HPDE6-E6E7 (cell line): Measurements from ENCODE around the gene TOGARAM2.

Source experiments
- DNase-seq: peaks from one replicate; pipeline ENCODE4 v3.0.0; 2011; ENCODE audit warnings: missing footprints; ENCODE audit errors: extremely low spot score

The TOGARAM2 gene

DNA sequence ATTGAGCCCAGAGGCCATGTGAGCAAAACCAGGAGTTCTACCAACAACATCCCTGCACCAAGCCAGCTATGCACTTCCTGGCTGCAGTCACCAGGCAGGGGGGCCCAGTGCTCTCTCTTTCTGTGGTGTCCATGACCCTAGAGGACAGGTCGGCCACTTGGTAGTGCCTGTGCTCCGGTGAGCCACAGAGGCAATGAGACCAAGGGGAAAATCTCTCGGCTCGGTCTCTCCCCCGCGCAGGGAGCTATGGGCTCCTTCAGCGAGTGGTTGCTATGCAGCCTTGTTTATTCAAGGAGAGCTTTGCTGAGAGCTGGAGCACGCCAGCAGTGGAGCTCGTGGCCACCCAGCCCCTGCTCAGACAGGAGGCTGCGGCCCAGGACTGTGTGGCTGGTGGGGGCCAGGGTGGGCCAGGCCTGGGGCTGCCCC lies at the start of gene TOGARAM2:
Gene TOGARAM2 (plus strand): TSS at position 283 of the 426 bp plus-strand sequence. CDS start 13,537 bp downstream, outside the sequence.
- no peak for DNase-seq

DNA sequence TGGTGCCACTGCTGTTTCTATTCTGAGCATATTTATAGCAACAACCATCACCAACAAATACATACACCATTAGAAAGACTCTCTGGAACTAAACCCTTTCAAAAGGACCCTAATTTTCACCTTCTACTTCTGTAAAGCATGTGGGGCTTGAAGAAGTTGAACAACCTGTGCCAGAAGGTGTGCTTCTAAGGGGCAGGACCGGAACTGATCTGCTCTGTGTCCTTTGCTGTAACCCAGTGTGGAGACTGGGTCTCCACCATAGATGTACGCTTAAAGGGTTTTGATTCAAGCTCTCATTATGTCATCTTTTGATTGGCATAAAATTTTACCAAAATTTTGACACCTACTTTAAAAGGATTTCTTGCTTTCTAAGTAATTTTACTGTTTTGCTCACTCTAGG lies 46.3 kb upstream of the TOGARAM2 start:
- DNase-seq, result no peak

DNA sequence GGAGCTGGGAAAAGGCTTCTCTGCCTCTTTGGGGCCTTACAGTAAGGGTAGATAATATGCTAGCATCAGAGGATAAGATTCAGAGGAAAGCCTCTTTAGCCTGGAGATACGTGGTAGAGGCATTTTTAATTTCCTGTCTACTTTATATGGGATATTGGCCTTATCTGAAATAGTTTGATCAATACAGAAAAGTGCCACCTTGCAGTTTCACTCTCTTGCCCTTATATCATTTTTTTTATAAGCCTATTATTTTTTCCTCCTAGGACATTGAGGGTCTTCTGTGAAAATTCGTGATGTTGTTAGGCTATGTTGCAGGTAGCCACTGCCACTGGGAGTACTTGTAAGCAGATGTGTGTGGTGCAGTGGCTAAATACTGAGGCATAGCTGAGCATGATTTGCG lies 40.1 kb upstream of the TOGARAM2 start:
- no peak for DNase-seq

DNA sequence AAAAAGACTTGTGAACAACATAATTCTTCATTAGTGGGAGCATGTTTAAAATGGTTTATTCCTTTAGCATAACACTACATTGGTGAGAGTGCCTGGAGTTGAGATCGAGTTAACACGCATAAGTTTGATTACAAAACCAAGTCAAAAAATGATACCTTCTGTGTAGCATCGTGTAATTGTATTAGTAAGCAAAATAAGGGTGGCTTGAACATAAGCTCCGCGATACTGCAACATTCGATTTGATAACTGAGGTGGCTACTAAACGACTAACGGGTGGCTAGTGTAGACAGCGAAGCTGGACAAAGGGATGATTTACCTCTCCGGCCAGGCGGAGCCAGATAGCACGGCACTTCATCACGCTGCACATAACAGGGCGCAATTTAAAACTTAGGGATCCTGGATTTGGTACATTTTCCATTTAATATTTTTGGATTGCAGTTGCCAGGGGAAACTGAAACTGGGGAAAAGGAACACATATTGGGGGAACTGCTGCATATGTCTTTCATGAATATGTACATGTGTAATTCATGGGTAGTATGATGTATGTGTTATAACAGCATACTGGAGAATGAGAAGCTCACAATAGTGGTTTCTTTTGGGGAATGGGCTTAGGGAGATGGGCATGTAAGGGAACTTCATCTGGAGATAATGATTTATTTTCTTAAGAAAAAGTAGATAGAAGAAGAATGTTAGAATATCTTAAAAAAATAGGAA lies 36.4 kb upstream of the TOGARAM2 start:
- no peak for DNase-seq

DNA sequence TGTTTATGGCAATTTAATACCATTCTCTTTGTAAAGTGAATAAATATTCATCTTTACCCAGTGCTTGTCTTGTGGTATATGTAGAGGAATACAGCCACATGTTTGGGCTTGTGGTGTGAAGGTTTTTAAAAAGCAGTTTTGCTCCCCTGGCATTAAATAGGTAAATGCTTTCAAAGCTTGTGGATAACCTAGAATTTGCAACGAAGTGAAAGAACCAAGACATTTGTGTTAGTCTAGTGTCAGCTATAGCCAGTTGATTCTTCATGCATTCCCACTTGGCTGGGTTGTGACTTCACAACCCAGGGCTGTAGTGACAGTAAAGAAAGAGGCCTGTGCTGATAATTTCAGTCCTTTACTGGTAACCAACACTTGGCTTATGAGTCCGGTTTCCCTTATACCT lies 32.9 kb upstream of the TOGARAM2 start:
- DNase-seq, result no peak

DNA sequence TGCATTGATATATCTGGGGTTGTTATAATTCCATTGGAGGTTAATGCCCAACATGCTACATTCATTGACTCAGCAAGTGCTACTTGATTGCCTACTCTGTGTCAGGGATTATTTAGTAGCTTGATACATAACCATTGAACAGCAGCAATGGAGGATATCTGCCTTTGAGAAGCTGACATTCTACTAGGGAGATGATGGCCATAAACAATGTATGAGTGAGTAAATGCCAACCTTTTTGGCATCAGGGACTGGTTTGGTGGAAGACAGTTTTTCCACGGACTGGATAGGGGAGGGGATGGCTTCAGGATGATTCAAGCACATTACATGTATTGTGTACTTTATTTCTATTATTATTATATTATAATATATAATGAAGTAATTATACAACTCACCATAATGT lies 31.9 kb upstream of the TOGARAM2 start:
- DNase-seq, result no peak

DNA sequence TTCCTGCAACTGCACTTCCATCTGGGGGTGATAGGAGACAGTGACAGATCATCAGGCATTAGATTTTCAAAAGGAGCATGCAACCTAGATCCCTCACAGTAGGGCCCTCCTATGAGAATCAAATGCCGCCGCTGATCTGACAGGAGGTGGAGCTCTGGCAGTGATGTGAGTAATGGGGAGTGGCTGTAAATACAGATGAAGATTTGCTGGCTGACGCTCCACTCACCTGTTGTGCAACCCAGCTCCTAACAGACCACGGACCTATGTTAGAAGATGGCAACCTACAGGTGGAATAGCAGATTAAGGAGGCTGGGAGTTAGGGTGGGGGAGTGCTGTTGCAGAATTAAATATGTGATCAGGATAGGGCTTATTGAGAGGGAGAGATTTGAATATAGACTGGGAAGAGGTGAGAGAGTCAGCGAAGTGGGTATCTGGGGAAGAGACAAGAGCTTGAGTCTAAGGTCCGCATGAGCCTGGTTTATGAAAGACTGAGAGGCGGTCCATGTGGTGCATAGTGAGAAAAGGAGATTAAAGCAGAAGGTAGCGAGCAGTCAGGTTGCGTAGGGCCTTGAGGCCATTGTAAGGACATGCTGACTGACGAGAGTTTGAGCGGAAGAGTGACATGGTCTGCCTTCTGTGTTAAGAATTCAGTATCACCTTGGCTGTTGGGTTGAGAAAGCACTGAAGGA lies 31.3 kb upstream of the TOGARAM2 start:
- DNase-seq, result no peak

DNA sequence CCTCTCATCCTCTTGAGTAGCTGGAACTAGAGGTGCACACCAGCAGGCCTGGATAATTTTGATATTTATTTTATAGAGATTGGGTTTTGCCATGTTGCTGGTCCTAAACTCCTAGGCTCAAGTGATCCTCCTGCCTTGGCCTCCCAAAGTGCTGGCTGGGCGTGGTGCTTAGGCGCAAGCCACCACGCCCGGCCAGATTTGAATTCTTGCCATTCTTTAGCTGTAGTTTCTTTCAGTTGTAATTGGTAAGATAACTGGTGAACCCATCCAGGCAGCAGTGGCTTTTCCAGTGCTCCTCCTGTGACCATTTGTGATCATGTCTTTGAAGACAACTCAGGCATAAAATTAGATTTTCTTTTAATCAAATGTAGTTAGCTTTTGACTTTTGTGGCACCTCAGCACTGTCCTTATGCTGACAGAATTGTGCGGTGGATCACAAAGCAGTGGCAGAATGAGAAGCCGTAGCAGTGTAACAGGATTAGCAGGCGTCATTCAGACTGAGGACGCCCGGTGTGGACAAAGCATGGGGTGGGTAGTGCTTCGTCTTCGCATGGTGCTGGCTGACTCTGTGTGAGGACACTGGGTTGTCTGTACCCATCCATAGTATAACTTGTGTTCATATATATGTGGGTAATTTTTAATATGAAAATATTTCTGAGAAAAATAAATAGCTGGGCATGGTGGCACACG lies 30.0 kb upstream of the TOGARAM2 start:
- no peak for DNase-seq

DNA sequence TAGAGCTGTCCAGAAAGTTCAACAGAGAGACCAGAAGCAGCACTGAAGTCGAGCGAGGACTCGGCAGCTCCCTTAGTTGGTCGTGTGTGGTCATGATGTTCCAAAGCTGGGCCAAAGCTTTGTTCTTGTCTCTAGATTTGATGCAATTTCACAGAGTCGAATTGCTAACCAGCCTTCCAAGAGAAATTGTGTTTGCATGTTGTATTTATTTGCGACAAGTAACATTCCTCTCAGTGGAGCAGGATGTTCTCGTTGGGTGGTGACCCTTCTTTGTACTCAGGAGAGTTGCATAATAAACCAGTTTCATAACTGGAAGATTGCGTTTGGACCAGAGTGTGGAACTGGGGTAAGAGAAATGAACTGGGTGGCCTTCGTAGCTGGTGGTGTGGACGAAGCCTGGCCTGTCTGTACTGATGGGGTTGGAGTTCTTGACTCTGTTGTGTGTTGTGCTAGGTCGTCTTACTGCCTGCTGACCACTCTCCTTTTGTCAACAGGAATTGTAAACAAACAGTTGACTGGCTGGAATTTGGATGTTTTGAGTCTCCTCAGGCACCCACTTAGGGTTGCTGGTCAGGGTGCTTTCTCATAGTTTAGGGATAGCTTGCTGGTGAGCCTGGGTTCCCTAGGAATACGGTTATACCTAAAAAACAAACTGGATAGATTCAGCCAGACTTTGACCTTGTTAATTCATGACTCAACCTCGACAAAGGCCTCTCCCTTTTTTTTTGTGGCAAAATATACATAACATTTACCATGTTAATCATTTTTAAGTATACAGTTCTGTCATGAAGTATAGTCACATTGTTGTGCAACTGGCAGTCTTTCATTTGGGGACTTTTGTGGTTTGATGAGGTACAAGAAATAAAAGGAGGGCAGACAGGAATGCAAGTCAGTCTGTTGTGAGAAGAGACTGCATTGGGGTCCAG lies 28.9 kb upstream of the TOGARAM2 start:
- DNase-seq, result no peak

DNA sequence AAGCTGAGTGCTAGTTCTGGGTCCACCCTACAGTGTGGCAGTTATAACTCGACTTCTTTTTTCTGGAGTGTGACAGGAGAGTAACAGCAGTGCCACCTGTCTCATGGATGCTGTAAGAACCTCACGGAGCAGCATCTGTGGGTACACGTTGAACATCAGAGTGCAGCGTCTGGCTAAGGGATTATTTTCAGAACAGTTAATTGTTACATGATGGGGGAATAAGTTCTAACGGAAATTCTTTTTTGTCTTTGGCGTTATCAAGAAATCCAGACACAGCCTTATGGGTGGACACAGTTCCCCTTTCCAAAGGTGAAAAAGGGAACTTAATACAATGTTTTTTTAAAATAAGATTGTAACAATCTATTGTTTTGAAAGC lies 28.3 kb upstream of the TOGARAM2 start:
- no peak for DNase-seq

DNA sequence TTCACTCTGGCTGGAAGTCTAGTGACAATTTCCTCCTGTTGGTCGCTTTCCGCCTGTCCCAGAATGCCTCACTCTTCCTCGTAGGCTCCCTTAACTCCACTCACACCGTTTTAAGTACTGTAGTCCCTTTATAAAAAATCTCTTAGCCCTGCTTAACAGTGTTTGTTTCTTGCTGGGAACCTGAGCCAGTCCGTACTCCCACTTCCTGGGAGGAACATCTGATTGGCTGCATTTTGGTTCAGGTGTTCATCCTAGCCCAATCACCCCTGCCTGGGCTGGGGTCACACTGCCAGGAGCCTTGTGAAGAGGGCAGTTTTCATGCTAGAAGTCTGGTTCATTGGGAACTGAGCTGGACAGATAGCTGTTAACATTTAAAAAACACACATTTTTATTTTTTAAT lies 25.6 kb upstream of the TOGARAM2 start:
- no peak for DNase-seq

DNA sequence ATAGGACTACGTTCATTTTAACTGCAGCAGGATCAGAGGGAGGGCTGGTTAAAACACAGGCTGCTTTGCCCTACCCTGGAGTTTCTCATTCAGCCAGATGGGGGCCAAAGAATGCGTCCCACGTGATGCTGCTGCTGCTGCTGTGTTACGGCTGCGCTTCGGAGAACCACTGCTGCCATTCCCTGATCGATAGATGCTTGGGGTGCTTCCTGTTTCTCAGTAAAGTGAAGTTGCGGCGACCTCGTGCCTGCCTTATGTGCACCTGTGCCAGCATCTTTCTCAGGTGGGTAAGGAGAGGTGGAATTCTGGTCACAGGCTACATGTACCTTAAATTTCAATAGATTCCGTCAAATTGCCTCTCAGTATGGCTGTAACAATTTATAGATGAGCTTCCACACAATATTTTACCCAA lies 24.7 kb upstream of the TOGARAM2 start:
- no peak for DNase-seq

DNA sequence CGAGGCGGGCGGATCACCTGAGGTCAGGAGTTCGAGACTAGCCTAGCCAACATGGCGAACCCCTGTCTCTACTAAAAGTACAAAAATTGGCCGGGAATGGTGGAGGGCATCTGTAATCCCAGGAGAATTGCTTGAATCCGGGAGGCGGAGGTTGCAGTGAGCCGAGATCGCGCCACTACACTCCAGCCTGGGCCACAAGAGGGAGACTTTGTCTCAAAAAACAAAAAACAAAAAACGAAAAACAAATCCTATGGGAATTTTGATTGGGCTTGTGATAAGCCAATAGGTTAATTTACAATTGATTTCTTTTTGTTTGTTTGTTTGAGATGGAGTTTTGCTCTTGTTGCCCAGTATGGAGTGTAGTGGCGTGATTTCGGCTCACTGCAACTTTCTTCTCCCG lies 24.2 kb upstream of the TOGARAM2 start:
- no peak for DNase-seq

DNA sequence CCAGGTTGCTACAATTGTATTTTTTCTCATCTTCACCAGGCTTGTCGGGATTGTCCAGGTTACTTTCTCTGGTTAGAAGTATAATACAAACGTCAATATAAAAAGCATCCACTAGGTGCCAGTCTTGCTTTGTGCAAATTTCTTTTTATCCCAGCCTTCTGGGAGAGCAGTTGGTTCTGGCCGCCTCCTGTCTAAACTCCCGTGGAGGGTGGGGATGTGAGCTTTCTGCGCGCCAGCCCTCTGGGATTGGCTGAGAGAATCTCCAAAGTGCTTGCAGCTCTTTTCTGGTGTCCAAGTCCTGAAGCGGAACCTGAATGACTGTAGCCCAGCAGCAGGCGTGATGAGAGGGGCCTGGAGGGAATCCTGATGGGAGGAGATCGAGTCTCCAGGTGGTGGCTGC lies 22.4 kb upstream of the TOGARAM2 start:
- DNase-seq, result peak; percentile 50

DNA sequence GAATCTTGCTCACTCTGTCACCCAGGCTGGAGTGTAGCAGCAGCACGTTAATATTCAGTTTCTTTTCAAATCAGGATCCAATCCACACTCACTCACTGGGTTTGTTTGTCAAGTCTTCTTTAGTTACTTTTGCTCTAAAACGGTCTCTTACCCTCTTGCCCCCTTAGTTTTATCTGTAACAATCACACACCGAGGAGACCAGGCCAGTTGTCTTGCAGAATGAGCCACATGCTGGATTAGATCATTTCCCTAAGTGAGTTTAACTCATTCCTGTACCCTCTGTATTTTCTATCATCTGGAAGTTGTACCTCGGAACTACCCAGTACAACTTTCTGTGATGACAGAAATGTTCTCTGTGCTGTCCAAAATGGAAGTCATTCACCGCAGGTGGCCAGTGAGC lies 20.7 kb upstream of the TOGARAM2 start:
- no peak for DNase-seq

DNA sequence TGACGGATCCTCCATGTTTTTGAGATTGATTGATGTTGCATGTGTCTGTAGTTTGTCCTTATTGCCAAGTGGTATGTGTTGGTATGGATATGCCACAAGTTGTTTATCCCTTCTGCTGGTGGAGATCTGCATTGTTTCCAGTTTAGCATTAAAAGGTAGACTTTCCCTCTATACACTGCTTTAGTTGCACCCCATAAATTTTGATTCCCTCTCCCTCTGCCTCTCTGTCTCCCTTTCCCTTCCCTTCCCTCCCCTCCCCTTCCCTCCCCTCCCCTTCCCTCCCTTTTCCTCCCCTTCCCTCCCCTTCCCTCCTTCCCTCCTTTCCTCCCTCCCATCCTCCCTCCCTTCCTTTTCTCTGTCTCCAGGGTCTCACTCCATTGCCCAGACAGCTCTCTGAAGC lies 18.6 kb upstream of the TOGARAM2 start:
- no peak for DNase-seq

DNA sequence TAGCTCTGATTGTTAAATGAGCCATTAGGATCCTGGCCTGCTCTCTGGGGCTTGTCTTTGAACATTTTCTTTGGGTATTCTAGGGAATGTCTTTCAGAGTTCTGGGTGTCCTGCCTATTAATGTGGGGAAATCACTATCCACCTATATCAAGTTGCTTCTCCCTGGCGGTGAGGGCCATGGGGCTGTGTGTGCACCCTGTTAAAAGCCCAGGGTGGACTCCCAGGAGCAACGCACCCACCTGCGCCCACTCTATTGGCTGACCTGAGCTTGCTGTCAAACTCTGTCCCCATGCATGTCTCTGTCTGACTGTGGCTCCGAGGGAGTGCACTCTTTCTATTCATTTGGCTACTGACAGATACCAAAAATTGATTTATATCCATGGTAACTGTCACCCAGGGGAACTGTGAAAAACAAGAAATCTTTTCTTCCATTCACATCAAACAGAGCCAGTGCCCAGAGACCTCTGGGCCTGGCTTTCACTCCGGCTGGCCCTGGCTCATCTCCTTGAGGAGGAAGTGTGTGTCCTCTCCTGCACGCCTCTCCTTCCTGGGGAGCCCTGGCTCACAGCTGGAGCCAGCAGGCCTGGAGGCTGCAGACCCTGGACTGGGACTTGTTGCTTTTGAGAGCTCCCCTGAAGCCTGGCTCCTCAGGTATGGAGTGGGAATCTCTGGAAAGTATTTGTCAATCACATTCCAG lies 10.5 kb upstream of the TOGARAM2 start:
- no peak for DNase-seq

DNA sequence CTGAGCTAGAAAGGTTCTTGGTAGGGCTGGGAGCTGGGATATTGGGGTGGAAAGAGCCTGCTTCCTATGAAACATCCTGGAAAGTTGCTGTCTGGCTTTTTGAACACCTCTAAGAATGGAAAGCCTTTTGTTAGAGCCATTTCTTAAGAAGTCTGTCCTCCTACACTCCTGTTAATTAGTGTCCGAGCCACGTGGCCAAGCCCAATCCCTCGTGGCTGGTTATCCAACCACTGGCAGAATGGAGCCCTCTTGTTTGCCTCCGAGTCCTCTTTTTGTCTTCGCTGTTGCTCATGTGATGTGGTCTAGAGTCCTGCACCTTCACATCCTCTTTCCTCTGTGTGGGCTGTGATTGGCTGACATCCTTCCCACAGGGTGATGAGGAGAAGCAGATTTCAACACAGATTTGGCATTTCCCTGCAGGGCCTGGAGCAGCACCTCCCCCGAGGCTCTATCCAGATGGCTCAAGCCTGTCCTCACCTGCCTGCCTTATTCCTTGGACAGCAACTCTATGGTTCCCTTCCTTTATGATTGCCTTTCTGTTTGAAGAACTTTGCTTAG lies 8.2 kb upstream of the TOGARAM2 start:
- no peak for DNase-seq

DNA sequence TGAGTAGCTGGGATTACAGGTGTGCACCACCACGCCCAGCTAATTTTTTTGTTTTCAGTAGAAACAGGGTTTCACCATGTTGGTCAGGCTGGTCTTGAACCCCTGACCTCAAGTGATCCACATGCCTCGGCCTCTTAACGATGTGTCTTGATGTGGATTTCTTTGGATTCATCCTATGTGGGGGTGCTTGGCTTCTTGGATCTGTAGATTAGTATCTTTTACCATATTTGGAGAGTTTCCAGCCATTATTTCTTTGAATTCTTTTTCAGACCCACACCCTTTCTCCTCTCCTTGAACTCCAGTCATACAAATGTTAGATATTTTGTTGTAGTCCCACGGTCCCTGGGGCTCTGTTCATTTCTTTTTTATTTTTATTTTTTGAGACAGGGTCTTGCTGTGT lies 6.8 kb upstream of the TOGARAM2 start:
- no peak for DNase-seq

DNA sequence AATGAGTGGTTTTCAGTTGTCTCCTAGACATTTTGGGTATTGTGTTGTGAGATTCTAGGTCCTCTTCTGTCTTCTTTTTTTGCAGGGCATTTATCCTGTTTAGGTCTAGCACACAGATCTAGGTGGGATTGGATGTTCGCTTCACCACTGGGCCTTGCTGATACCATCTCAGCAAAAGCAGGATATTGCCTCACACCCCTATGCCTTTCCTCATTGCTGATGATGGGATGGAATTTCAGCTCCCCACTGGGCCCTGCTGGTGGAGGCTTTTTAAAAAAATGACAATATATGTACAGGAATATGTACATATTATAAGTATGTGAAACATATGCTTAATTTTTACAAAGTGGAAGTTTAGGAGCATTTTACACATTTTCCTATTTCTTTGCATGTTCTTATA lies 5.4 kb upstream of the TOGARAM2 start:
- no peak for DNase-seq

DNA sequence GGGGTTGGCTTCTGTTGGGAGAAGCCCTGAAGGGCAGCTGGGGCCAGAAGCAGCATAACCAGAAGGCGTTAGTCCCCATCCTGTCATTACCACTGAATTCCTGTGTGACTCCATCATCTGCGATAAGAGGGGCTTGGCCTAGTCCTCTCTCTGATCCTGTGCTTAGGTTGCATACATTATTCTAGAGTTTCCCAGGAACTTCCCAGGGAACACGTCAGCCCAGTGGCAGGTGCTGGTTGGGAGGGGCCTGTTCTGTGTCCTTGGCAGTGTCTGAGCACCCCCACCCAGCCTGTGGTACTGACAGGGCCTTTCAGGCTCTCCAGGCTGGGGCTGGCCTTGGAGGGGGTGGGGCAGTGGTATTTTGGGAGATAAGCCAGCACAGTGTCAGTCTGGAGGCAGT lies 4.5 kb upstream of the TOGARAM2 start:
- peak; percentile 72 for DNase-seq
